Activated CD8-positive, alpha-beta memory T cell treated with anti-CD3 and anti-CD28 coated beads for 24 hours (primary cell): ENCODE data around the gene AFG1L.
"Not testable (repeated sequence)": the region's sequence is repeated elsewhere in the genome, so short reads cannot be mapped to it uniquely, and the experiment has no call there.

ENCODE experiments used
- DNase-seq: peaks from one replicate; pipeline ENCODE4 v3.0.0-alpha.2; 2020

The AFG1L gene

GRCh38 chr6:108419474-108419873 lies 124.6 kb downstream of the AFG1L start:
- DNase-seq, result no peak

- no peak for DNase-seq
Observed at GRCh38 chr6:108419934-108420609, 125.2 kb downstream of the AFG1L start.

- DNase-seq, result no peak
Observed at GRCh38 chr6:108421366-108421765, 126.5 kb downstream of the AFG1L start.

GRCh38 chr6:108423982-108424705 lies 129.3 kb downstream of the AFG1L start:
- no peak for DNase-seq

GRCh38 chr6:108425428-108425827 lies 130.6 kb downstream of the AFG1L start:
- DNase-seq, result no peak

- no peak for DNase-seq
Observed at GRCh38 chr6:108432143-108432542, 137.3 kb downstream of the AFG1L start.

- DNase-seq, result no peak
Observed at GRCh38 chr6:108432792-108433191, 137.9 kb downstream of the AFG1L start.

- DNase-seq, result no peak
Observed at GRCh38 chr6:108434222-108434621, 139.4 kb downstream of the AFG1L start.

GRCh38 chr6:108435391-108435790 lies 140.5 kb downstream of the AFG1L start:
- DNase-seq, result no peak

- no peak for DNase-seq
Observed at GRCh38 chr6:108436771-108437170, 141.9 kb downstream of the AFG1L start.

- no peak for DNase-seq
Observed at GRCh38 chr6:108437821-108438220, 143.0 kb downstream of the AFG1L start.

- DNase-seq, result no peak
Observed at GRCh38 chr6:108438918-108439317, 144.1 kb downstream of the AFG1L start.

GRCh38 chr6:108441141-108441540 lies 146.3 kb downstream of the AFG1L start:
- no peak for DNase-seq

GRCh38 chr6:108442770-108443520 lies 148.1 kb downstream of the AFG1L start:
- DNase-seq, result no peak

GRCh38 chr6:108446629-108447150 lies 151.8 kb downstream of the AFG1L start:
- no peak for DNase-seq

- DNase-seq, result no peak
Observed at GRCh38 chr6:108448481-108448880, 153.6 kb downstream of the AFG1L start.

- not testable (repeated sequence) for DNase-seq
Observed at GRCh38 chr6:108449717-108450116, 154.9 kb downstream of the AFG1L start.

GRCh38 chr6:108451816-108452215 lies 157.0 kb downstream of the AFG1L start:
- DNase-seq, result no peak

- no peak for DNase-seq
Observed at GRCh38 chr6:108452711-108453195, 157.9 kb downstream of the AFG1L start.

GRCh38 chr6:108453601-108454185 lies 158.8 kb downstream of the AFG1L start:
- no peak for DNase-seq

GRCh38 chr6:108454356-108454755 lies 159.5 kb downstream of the AFG1L start:
- DNase-seq, result no peak

GRCh38 chr6:108455688-108456087 lies 160.8 kb downstream of the AFG1L start:
- no peak for DNase-seq

GRCh38 chr6:108463784-108464183 lies 168.9 kb downstream of the AFG1L start:
- no peak for DNase-seq
